Psoas muscle (tissue), 8 donors: ENCODE measurements around the gene DUSP10. TPM values are rescaled to one million over a fixed set of nuclear protein-coding genes. Genes with fewer than 3 reads are reported as not detected.

Experiments
- ATAC-seq, 4 donors: fragments of 200-7000 bp; cut with Tn5 transposase; one replicate each; pipeline ENCODE4 v1.9.1; 2020; ENCODE audit warnings: moderate library complexity in 3 of 4, mild to moderate bottlenecking in 2 of 4
- DNase-seq, 2 donors: peaks; one replicate each; pipeline ENCODE4 v3.0.0-alpha.2; 2020
- H3K27ac ChIP-seq: fragments of 200-600 bp; one replicate; pipeline ENCODE4 v1.8.0; 2022
- H3K27me3 ChIP-seq, 3 donors: fragments of 200-600 bp in 1 of 3; one replicate each; pipeline versions ENCODE4 v1.6.1 to v1.8.0; 2013 to 2022; ENCODE audit warnings: low read length in 2 of 3, mild to moderate bottlenecking in 2 of 3, moderate library complexity in 1 of 3; ENCODE audit not compliant: insufficient read depth in 3 of 3
- H3K36me3 ChIP-seq, 2 donors: fragments of 200-600 bp in 1 of 2; one replicate each; pipeline versions ENCODE4 v1.6.1 to v1.8.0; 2013 to 2022; ENCODE audit warnings: low read depth in 1 of 2, mild to moderate bottlenecking in 1 of 2, moderate library complexity in 1 of 2; ENCODE audit not compliant: insufficient read depth in 1 of 2
- H3K4me1 ChIP-seq: fragments of 200-600 bp; one replicate; pipeline ENCODE4 v1.8.0; 2022
- H3K4me3 ChIP-seq: fragments of 200-600 bp; one replicate; pipeline ENCODE4 v1.8.0; 2022; ENCODE audit warnings: mild to moderate bottlenecking
- H3K9me3 ChIP-seq: fragments of 200-600 bp; one replicate; pipeline ENCODE4 v1.8.0; 2022
- WGBS, 3 donors: extraction: QIAGEN DNeasy Blood & Tissue Kit; methylation state at CpG; one replicate each; pipeline versions ENCODE4 v1.1.6 to v1.1.7; 2013; 5-methylcytosine and 5-hydroxymethylcytosine counted together
- intact Hi-C, 2 donors: fragments of 100-400 bp; cut with DNase I; formaldehyde crosslinking; loops; one replicate each; pipeline versions ENCODE4 v1.11.0 to v1.14.2; 2022
- polyA plus RNA-seq, 3 donors: library from polyadenylated mRNA; stranded (reverse); fragments of 200-250 nt; gene quantifications; one replicate each; pipeline ENCODE4 v1.2.3, GENCODE V29; 2013
- total RNA-seq, 4 donors: library from RNA; stranded (reverse); fragmentation: NEBNext Ultra II Directional in 2 of 4; extraction: Animal tissue kit (Norgen Biotek cat#: 25700) in 2 of 4; gene quantifications; one replicate each; pipeline versions ENCODE4 v1.2.1 to v1.2.4, GENCODE V29; 2021 to 2023
- TF ChIP-seq, protein P1 (sequence below): fragments of 200-600 bp; IDR thresholded peaks from one replicate; pipeline ENCODE4 v1.8.0; 2022; ENCODE audit warnings: antibody characterized with exemption
- donor health status: healthy with polysubstance abuse.
- donor health status: DM: no; HTN: no; CAD: no; lungs with moderate emphysema.
- donor health status: Bipolar disorder and iron deficiency.
- donor health status: healthy.
- donor health status: DM: yes; HTN: yes; CAD: no.
- donor health status: DM: no; HTN: no; CAD: no.
- donor health status: DM: no; HTN: no; CAD: no.
- donor health status: DM: yes; HTN: yes; CAD: no.

Gene DUSP10
- total and polyA plus RNA-seq, 7 donors = 4.7 to 15.5 (median 5.9) TPM

DNA sequence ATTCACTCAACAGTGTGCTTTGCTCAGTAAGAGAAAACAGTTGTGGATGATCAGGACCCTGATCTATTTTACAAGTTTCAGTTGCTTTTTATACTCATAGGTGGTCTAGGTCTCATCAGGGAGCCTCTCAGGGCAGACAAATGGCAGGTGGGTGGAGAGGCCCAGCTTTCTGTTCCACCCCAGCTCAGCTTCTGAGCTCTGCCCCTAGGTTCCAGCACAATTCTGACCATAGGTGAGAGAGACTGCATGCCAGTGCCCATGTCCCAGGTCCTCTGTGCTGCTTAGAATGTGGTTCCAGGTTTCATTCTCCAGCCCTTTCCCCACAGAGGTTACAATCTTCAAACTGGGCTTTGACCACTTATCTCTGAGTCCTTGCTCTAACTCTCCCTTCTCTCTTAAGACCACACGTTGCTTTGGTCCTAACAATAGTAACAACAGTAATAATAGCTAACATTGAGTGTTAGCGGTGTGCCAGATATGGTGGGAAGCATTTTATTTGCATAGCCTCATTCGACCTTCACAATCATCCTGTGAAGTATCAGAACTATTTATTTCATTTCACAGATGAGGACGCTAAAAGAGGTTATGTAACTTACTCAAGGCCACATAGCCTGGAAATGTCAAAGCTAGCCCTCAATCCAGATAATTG, 19.6 kb upstream of the DUSP10 start:
- Histone ChIP-seq H3K36me3 (no peaks in the 10 kb centered on the region), H3K4me3 (no peak overlapping the region), H3K27ac (no peak overlapping the region), H3K9me3 (no peaks in the 10 kb centered on the region), H3K27me3 (no peaks in the 10 kb centered on the region), H3K4me1 (peaks cover 15% of the 10 kb centered on the region)
- no peak for ATAC-seq
- 77 to 85% (median 80%) methylated on average over 4 of the region's 4 CpGs for WGBS, 3 donors
- no peak for DNase-seq
- intact Hi-C loops = loop anchor here in 1 of 2 donors (5.0 kb wide), 1 partner anchor 256 kb away; no protein-coding TSS in a partner anchor
- TF ChIP-seq, protein P1, sequence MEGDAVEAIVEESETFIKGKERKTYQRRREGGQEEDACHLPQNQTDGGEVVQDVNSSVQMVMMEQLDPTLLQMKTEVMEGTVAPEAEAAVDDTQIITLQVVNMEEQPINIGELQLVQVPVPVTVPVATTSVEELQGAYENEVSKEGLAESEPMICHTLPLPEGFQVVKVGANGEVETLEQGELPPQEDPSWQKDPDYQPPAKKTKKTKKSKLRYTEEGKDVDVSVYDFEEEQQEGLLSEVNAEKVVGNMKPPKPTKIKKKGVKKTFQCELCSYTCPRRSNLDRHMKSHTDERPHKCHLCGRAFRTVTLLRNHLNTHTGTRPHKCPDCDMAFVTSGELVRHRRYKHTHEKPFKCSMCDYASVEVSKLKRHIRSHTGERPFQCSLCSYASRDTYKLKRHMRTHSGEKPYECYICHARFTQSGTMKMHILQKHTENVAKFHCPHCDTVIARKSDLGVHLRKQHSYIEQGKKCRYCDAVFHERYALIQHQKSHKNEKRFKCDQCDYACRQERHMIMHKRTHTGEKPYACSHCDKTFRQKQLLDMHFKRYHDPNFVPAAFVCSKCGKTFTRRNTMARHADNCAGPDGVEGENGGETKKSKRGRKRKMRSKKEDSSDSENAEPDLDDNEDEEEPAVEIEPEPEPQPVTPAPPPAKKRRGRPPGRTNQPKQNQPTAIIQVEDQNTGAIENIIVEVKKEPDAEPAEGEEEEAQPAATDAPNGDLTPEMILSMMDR = no peak

DNA sequence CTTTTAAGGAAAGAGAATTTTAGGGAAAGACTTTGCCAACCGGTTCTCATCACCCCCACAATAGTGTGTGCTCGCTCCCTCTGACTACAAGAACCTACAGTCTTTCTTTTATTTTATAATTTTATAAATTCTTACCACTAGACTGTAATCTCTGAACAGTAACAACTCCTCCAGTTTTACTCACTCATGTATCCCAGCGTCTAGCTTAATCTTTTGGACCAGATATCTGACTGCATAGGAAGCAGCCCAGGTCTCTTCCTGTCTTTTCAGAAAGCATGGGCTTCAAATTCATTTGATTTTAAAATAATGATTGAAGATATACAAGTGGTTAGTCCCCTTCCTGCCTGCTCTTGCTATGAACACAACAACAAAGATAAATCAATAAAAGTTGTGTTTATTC, 19.0 kb upstream of the DUSP10 start:
- Histone ChIP-seq H3K27me3 (no peaks in the 10 kb centered on the region), H3K4me3 (no peak overlapping the region), H3K36me3 (no peaks in the 10 kb centered on the region), H3K27ac (no peak overlapping the region), H3K9me3 (no peaks in the 10 kb centered on the region), H3K4me1 (peaks cover 15% of the 10 kb centered on the region)
- intact Hi-C loops = loop anchor here in 1 of 2 donors (5.0 kb wide), 1 partner anchor 256 kb away; no protein-coding TSS in a partner anchor
- ATAC-seq (no peak), DNase-seq (no peak)
- TF ChIP-seq, protein P1 = no peak
- WGBS, 3 donors = 77 to 83% (median 79%) methylated on average over 3 of the region's 3 CpGs

DNA sequence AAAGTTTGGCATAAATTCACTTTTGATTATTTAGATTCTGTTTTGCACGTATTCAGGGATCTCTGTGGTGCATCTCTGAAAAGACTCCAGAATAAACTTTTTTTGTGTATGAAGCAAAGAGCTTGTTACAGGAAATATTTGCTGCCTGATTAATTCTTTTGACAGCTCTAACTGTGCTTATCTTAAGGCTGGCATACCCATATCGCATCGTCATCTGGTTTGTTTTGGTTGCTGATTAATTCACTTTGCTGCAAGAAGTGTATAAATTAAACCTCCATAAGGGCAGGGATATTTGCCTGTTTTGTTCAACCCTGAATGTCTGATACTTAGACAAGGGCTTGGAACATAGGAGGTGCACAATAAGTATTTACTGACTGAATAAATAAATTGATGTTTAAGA, 17.5 kb upstream of the DUSP10 start:
- no peaks in the 10 kb centered on the region for H3K9me3 ChIP-seq
- H3K27me3 ChIP-seq = no peaks in the 10 kb centered on the region
- H3K27ac ChIP-seq = no peak overlapping the region
- H3K4me3 ChIP-seq = no peak overlapping the region
- 86 to 89% (median 89%) methylated on average over 3 of the region's 3 CpGs for WGBS, 3 donors
- intact Hi-C loops = no loop called here
- H3K4me1 ChIP-seq = peaks cover 15% of the 10 kb centered on the region
- DNase-seq = no peak
- no peaks in the 10 kb centered on the region for H3K36me3 ChIP-seq
- no peak for ATAC-seq
- TF ChIP-seq, protein P1 = no peak

DNA sequence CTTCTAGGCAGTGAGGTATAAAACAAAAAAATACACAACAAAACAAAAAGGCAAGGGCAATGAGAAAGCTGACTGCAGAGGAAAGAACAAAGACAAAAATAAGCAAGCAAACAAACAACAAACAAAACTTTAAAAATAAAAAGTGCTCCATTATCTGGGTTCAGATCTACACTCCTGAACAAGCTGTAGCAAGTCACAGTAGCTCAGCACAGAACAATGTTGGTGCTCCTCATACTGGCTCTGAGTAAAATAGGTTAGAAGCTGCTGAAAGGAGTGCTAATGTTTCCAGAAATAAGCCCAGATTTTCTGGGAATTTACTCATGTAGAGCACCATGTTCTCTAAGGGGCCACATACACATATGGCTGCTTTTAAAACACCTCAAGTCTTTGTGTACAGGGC, 16.6 kb upstream of the DUSP10 start:
- no peak for ATAC-seq
- DNase-seq = no peak
- peaks cover 15% of the 10 kb centered on the region for H3K4me1 ChIP-seq

More for the DNA sequence above, 16.6 kb upstream of the DUSP10 start:
- Histone ChIP-seq H3K36me3 (no peaks in the 10 kb centered on the region), H3K27me3 (no peaks in the 10 kb centered on the region), H3K4me3 (no peak overlapping the region), H3K27ac (no peak overlapping the region), H3K9me3 (no peaks in the 10 kb centered on the region)
- intact Hi-C loops = no loop called here
- TF ChIP-seq, protein P1 = no peak
